HepG2 (cell line): Measurements from ENCODE around the gene ZNF620. TPM values are rescaled to one million over a fixed set of nuclear protein-coding genes. Genes with fewer than 3 reads are reported as not detected.

Source experiments
- ATRX ChIP-seq: sonication (generic); formaldehyde crosslinking; IDR thresholded peaks from 2 replicates; pipeline ENCODE4 v1.4.0; 2020; ENCODE audit warnings: missing genetic modification reagents, borderline replicate concordance
- BCL6 ChIP-seq: IDR thresholded peaks from 2 replicates; pipeline ENCODE4 v1.6.1; 2016; ENCODE audit warnings: missing genetic modification reagents, missing compliant biosample characterization
- CC2D1A ChIP-seq: sonication (generic); formaldehyde crosslinking; IDR thresholded peaks from 2 replicates; pipeline ENCODE4 v1.8.1; 2023; ENCODE audit warnings: mild to moderate bottlenecking, missing genetic modification reagents
- ELK4 ChIP-seq: sonication (generic); formaldehyde crosslinking; IDR thresholded peaks from 2 replicates; pipeline ENCODE4 v1.9.0; 2021; ENCODE audit warnings: missing genetic modification reagents, borderline replicate concordance
- FIP1L1 ChIP-seq: fragments of 200-400 bp; formaldehyde crosslinking; IDR thresholded peaks from 2 replicates; pipeline ENCODE4 v1.6.1; 2018; ENCODE audit warnings: low read depth, mild to moderate bottlenecking, low read length, moderate library complexity, borderline replicate concordance; ENCODE audit not compliant: insufficient read depth
- FLYWCH1 ChIP-seq: sonication (generic); formaldehyde crosslinking; IDR thresholded peaks from 2 replicates; pipeline ENCODE4 v1.8.1; 2023; ENCODE audit warnings: mild to moderate bottlenecking, missing genetic modification reagents
- FOSL1 ChIP-seq: sonication (generic); formaldehyde crosslinking; IDR thresholded peaks from 2 replicates; pipeline ENCODE4 v1.9.0; 2021; ENCODE audit warnings: missing genetic modification reagents, borderline replicate concordance
- FOXO1 ChIP-seq: sonication (generic); formaldehyde crosslinking; IDR thresholded peaks from 2 replicates; pipeline ENCODE4 v1.4.0; 2020; ENCODE audit warnings: missing genetic modification reagents
- HCFC1 ChIP-seq: fragments of 150-350 bp; IDR thresholded peaks from 2 replicates; pipeline ENCODE4 v1.6.1; 2014; ENCODE audit warnings: low read depth, low read length
- MIXL1 ChIP-seq: IDR thresholded peaks from 2 replicates; pipeline ENCODE4 v1.6.1; 2016
- NRL ChIP-seq: sonication (generic); formaldehyde crosslinking; IDR thresholded peaks from 2 replicates; pipeline ENCODE4 v1.5.0; 2020; ENCODE audit warnings: missing genetic modification reagents, mild to moderate bottlenecking, moderate library complexity, borderline replicate concordance
- RERE ChIP-seq: IDR thresholded peaks from 2 replicates; pipeline ENCODE4 v1.6.1; 2016; ENCODE audit warnings: low read depth, missing genetic modification reagents, missing compliant biosample characterization
- SNRNP70 ChIP-seq: fragments of 200-400 bp; formaldehyde crosslinking; IDR thresholded peaks from 2 replicates; pipeline ENCODE4 v1.6.1; 2017; ENCODE audit warnings: mild to moderate bottlenecking, low read depth, low read length, moderate library complexity
- SP4 ChIP-seq: sonication (generic); formaldehyde crosslinking; IDR thresholded peaks from 2 replicates; pipeline ENCODE4 v1.8.1; 2023; ENCODE audit warnings: mild to moderate bottlenecking, missing genetic modification reagents
- TAF15 ChIP-seq: fragments of 200-400 bp; formaldehyde crosslinking; IDR thresholded peaks from one replicate; pipeline ENCODE4 v1.6.1; 2018; ENCODE audit warnings: mild to moderate bottlenecking, low read depth, low read length; ENCODE audit not compliant: poor library complexity, severe bottlenecking
- TCF12 ChIP-seq, 2 experiments: fragments of 450-650 bp in 1 of 2; sonication (generic) in 1 of 2; formaldehyde crosslinking in 1 of 2; IDR thresholded peaks; 2 replicates each; pipeline versions ENCODE4 v1.6.1 to v1.8.0; 2017 to 2022; ENCODE audit warnings: antibody characterized with exemption in 1 of 2, mild to moderate bottlenecking in 1 of 2, missing genetic modification reagents in 1 of 2, moderate library complexity in 1 of 2
- ZNF567 ChIP-seq: sonication (generic); formaldehyde crosslinking; IDR thresholded peaks from 2 replicates; pipeline ENCODE4 v1.8.1; 2023; ENCODE audit warnings: mild to moderate bottlenecking, missing genetic modification reagents, borderline replicate concordance
- polyA plus RNA-seq, 8 experiments: library from polyadenylated mRNA; depleted of rRNA in 3 of 8; stranded (reverse) in 7 of 8; unstranded in 1 of 8; fragments of >200 nt; fragmentation: Illumina TruSeq in 4 of 8; extraction: Trizol in 4 of 8; gene quantifications; 2 replicates each; pipeline versions ENCODE4 v1.2.1 to v1.2.3, GENCODE V29; 2011 to 2016; ENCODE audit warnings: low read depth in 4 of 8, missing spikeins in 1 of 8, mixed read lengths in 1 of 8; ENCODE audit not compliant: insufficient read depth in 1 of 8
- total RNA-seq, 5 experiments: library from RNA; depleted of rRNA; stranded (reverse); fragments of >200 nt; fragmentation: Illumina TruSeq; extraction: Trizol; gene quantifications; 2 replicates each; pipeline ENCODE4 v1.2.3, GENCODE V29; 2016; ENCODE audit warnings: low read depth in 1 of 5
- TF ChIP-seq, protein P1 (sequence below): IDR thresholded peaks from 2 replicates; pipeline ENCODE4 v1.6.1; 2018; ENCODE audit warnings: missing genetic modification reagents, mild to moderate bottlenecking, missing compliant biosample characterization

ZNF620 gene
- total and polyA plus RNA-seq, 2 of the 13 experiments (the other 11 are each of a cell fraction or from before 2014, with no cell fraction given), result 2.3 to 12.2 TPM

- no peak for TF ChIP-seq TCF12 (IDR thresholded peaks at IDR 0.05)
- TF ChIP-seq TCF12 (CRISPR knock-in tag; IDR thresholded peaks at IDR 0.05), result no peak
- 0 out of 2 replicates have a peak, but pooled peaks have one; percentile 69 for TF ChIP-seq FIP1L1
- no peak; the same call in 1 of the 2 replicates for TF ChIP-seq BCL6
- no peak for TF ChIP-seq ELK4
- no peak for TF ChIP-seq ATRX (CRISPR knock-in tag)
- TF ChIP-seq ZNF567, result peak; percentile 76; the same call in 1 of the 2 replicates
- TF ChIP-seq TAF15, result peak; percentile 34
- peak; percentile 72 for TF ChIP-seq NRL (CRISPR knock-in tag)
- TF ChIP-seq CC2D1A, result no peak
- TF ChIP-seq FLYWCH1 (CRISPR knock-in tag), result no peak
- peak; percentile 16; the same call in 1 of the 2 replicates for TF ChIP-seq SP4 (CRISPR knock-in tag)
- no peak for TF ChIP-seq SNRNP70
- TF ChIP-seq FOXO1 (CRISPR knock-in tag), result no peak; the same call in none of the 2 replicates
- TF ChIP-seq HCFC1, result peak; percentile 37
- TF ChIP-seq MIXL1 (CRISPR knock-in tag), result peak; percentile 19; the same call in 1 of the 2 replicates
- TF ChIP-seq RERE (CRISPR knock-in tag), result no peak
- TF ChIP-seq, protein P1, sequence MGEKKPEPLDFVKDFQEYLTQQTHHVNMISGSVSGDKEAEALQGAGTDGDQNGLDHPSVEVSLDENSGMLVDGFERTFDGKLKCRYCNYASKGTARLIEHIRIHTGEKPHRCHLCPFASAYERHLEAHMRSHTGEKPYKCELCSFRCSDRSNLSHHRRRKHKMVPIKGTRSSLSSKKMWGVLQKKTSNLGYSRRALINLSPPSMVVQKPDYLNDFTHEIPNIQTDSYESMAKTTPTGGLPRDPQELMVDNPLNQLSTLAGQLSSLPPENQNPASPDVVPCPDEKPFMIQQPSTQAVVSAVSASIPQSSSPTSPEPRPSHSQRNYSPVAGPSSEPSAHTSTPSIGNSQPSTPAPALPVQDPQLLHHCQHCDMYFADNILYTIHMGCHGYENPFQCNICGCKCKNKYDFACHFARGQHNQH (CRISPR knock-in tag), result peak; percentile 54; the same call in 1 of the 2 replicates
- no peak for TF ChIP-seq FOSL1 (CRISPR knock-in tag)
These were observed 48.7 kb upstream of the ZNF620 start, which contains the start of gene RPL14 (continued) for GRCh38 chr3:40456940-40457823.
